Bronchial epithelial cell (primary cell): ENCODE measurements around the gene ZC3H11A. TPM values are rescaled to one million over a fixed set of nuclear protein-coding genes. Genes with fewer than 3 reads are reported as not detected.
"Not testable (repeated sequence)": the region's sequence is repeated elsewhere in the genome, so short reads cannot be mapped to it uniquely, and the experiment has no call there.

Source experiments
- DNase-seq: peaks from one replicate; pipeline ENCODE4 v3.0.0-alpha.2; 2010; ENCODE audit warnings: low read depth
- FAIRE-seq: peaks from 2 replicates; lab custom pipeline; 2011; peaks lifted over from hg19 to GRCh38; lab: Jason Lieb, UNC
- H3K27me3 ChIP-seq: 2 replicates; pipeline ENCODE4 v1.5.1; 2011; ENCODE audit warnings: low read length; ENCODE audit not compliant: control insufficient read depth, insufficient read depth
- H3K36me3 ChIP-seq: 2 replicates; pipeline ENCODE4 v1.5.1; 2011; ENCODE audit warnings: low read length; ENCODE audit not compliant: control insufficient read depth, insufficient read depth
- H3K4me3 ChIP-seq: 2 replicates; pipeline ENCODE4 v1.5.1; 2011; ENCODE audit warnings: mild to moderate bottlenecking, low read depth, low read length, control low read depth
- total RNA-seq: library from RNA; depleted of rRNA; stranded (reverse); fragments of >200 nt; gene quantifications from 2 replicates; pipeline ENCODE4 v1.2.1, GENCODE V29; 2014
- TF ChIP-seq, protein P1 (sequence below): IDR thresholded peaks from 2 replicates; pipeline ENCODE4 v1.5.1; 2011; ENCODE audit warnings: mild to moderate bottlenecking, moderate library complexity, low read length, control low read depth, inconsistent platforms; ENCODE audit not compliant: insufficient read depth, severe bottlenecking

The ZC3H11A gene
- total RNA-seq, 1 donor from 2014 or later, result 58.2 TPM

DNA sequence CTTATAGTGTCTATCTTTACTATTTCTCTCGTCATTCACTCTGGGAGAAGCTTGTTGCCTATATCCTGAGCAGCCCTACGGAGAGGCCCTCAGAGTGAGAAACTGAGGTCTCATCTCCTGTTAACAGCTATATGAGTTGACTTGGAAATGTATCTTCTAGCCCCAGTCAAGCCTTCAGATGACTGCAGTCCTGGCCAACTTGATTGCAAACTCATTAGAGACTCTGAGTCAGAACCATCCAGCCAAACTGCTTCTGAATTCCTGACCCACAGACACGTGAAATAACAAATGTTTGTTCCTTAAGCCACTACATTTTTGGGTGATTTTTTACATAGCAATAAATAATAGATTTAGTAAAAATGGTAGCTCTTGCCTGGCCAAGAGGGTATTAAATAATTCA is 3.9 kb upstream of the ZC3H11A start:
- DNase-seq, result no peak
- no peak for FAIRE-seq
- no peaks in the 10 kb centered on the region for H3K27me3 ChIP-seq
- H3K36me3 ChIP-seq, result no peaks in the 10 kb centered on the region
- TF ChIP-seq, protein P1, sequence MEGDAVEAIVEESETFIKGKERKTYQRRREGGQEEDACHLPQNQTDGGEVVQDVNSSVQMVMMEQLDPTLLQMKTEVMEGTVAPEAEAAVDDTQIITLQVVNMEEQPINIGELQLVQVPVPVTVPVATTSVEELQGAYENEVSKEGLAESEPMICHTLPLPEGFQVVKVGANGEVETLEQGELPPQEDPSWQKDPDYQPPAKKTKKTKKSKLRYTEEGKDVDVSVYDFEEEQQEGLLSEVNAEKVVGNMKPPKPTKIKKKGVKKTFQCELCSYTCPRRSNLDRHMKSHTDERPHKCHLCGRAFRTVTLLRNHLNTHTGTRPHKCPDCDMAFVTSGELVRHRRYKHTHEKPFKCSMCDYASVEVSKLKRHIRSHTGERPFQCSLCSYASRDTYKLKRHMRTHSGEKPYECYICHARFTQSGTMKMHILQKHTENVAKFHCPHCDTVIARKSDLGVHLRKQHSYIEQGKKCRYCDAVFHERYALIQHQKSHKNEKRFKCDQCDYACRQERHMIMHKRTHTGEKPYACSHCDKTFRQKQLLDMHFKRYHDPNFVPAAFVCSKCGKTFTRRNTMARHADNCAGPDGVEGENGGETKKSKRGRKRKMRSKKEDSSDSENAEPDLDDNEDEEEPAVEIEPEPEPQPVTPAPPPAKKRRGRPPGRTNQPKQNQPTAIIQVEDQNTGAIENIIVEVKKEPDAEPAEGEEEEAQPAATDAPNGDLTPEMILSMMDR, result no peak
- no peak overlapping the region for H3K4me3 ChIP-seq

DNA sequence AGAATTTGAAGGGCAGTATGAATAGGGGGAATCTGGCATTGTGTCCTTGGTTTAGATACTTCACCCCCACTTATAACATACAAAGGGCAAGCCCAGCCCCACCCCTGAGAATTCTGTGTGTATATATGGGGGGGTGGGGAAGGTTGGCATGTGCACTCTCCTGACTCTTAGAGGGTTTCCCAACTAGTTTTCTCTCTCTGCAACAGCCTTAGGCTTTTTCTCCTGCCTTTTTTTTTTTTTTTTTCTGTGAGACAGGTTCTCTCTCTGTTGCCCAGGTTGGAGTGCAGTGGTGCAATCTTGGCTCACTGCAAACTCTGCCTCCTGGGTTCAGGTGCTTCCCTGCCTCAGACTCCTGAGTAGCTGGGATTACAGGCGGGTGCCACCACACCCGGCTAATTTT is 2.9 kb upstream of the ZC3H11A start:
- DNase-seq, result peak; percentile 32
- Histone ChIP-seq H3K27me3 (no peaks in the 10 kb centered on the region), H3K4me3 (no peak overlapping the region), H3K36me3 (no peaks in the 10 kb centered on the region)
- FAIRE-seq, result no peak
- TF ChIP-seq, protein P1, result no peak

DNA sequence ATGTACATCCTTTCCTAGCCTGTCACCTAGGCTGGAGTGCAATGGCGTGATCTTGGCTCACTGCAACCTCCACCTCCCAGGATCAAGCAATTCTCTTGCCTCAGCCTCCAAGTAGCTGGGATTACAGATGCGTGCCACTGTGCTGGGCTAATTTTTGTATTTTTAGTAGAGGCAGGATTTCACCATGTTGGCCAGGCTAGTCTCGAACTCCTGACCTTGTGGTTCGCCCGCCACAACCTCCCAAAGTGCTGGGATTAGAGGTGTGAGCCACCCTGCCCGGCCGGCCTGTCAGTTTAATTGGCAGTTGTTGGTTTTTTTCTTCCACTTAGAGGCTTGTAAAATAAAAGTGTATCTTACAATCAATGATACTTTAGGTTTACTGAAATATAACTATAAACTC is 1.9 kb upstream of the ZC3H11A start:
- not testable (repeated sequence) for H3K27me3 ChIP-seq, H3K36me3 ChIP-seq, FAIRE-seq, H3K4me3 ChIP-seq, DNase-seq

DNA sequence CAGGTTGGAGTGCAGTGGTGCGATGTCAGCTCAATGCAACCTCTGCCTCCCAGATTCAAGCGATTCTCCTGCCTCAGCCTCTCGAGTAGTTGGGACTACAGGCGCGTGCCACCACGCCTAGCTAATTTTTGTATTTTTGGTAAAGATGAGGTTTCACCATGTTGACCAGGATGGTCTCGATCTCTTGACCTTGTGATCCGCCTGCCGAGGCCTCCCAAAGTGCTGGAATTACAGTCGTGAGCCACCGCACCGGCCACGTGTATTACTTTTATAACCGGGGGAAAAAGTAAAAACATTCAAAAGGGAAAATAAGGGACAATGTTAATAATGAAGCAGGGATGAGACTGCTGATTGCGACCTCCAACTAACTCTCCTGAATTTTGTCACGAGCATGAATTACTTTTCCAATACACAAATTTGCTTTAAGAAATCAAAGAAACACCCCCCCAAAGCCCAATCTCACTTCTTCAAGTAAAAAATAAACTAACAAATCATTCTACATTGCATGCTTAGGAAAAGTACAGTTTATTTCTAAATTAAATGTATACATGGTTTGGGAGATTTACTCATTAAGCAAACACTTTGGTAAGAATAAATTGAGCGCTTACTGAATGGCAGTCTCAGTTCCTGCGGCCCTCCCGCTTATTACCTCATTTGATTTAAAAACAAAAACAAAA is 521 bp upstream of the ZC3H11A start:
- peaks cover 6% of the 10 kb centered on the region for H3K36me3 ChIP-seq
- FAIRE-seq, result no peak
- H3K4me3 ChIP-seq, result peak overlapping the region; percentile 7
- H3K27me3 ChIP-seq, result no peaks in the 10 kb centered on the region
- TF ChIP-seq, protein P1, result no peak
- DNase-seq, result no peak

DNA sequence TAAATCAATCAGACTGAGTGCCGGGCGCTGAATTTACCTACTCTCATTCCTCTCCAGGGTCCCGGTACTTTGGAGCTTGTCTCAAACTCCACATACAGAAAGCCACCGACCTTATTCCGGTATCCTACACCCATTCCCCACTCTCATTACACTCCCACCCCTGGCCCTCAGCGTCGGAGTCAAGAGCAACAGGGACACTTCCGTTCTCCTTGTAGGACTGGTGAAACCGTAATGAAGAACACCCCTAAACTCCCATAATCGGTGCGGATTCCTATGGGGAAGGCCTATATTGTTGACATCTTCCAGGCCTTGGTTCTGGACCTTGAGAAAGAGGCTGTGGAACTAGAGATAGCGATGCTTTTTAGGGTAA is 798 bp downstream of the ZC3H11A start:
- H3K4me3 ChIP-seq, result peak overlapping the region; percentile 75
- H3K36me3 ChIP-seq, result peaks cover 6% of the 10 kb centered on the region
- DNase-seq (peak; percentile 33), FAIRE-seq (no peak)
- TF ChIP-seq, protein P1, result no peak
- no peaks in the 10 kb centered on the region for H3K27me3 ChIP-seq

DNA sequence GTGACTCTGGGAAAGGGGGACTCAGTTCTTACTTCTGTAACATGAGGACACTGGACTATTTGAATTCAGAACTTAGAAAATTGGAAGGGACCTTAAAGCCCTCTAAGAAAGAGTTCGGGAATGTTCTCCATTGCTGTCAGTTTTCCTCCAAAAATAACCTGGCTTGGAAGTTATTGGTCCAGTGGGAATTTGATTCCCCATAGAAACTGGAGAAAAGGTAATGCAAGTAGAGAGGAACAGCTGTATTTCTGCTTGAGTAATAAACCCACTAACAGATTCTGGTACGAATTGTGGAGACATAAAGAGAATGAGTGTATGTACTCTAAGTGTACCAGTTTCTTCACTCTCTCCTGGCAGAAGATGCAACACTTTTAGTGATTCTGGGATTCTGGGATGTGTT is 1.8 kb downstream of the ZC3H11A start:
- FAIRE-seq (no peak), DNase-seq (no peak)
- Histone ChIP-seq H3K27me3 (no peaks in the 10 kb centered on the region), H3K4me3 (no peak overlapping the region), H3K36me3 (peaks cover 6% of the 10 kb centered on the region)
- TF ChIP-seq, protein P1, result no peak
